SK-N-SH (cell line): ENCODE data around the gene TEX50. TPM values are rescaled to one million over a fixed set of nuclear protein-coding genes. Genes with fewer than 3 reads are reported as not detected.
A peak's percentile ranks its signal among the peaks of the same experiment; 100 is the strongest.
"Not testable (repeated sequence)": the region's sequence is repeated elsewhere in the genome, so short reads cannot be mapped to it uniquely, and the experiment has no call there.

ENCODE experiments used
- CTCF ChIA-PET: fragments of 300-600, 350-600 bp; formaldehyde crosslinking; extraction: SDS; loops from one replicate; lab custom pipeline; 2021; lab: Yijun Ruan, JAX
- POLR2A ChIA-PET: fragments of 350-600 bp; sonication (Branson Sonifier 250); formaldehyde crosslinking; extraction: SDS; loops from one replicate; lab custom pipeline; 2020; ENCODE audit warnings: antibody characterized with exemption, inconsistent platforms; lab: Yijun Ruan, JAX
- DNase-seq: peaks from one replicate; pipeline ENCODE4 v3.0.0; 2012
- H2AFZ ChIP-seq: fragments of 200-600 bp; sonication (generic); 2 replicates; pipeline ENCODE4 v1.8.1; 2016; ENCODE audit warnings: antibody characterized with exemption, mild to moderate bottlenecking, low read depth
- H3F3A ChIP-seq: fragments of 200-600 bp; sonication (generic); replicated peaks from 2 replicates; pipeline ENCODE3; 2016; ENCODE audit warnings: antibody characterized with exemption, mild to moderate bottlenecking; ENCODE audit not compliant: insufficient read depth
- H3K27ac ChIP-seq, 2 experiments: fragments of 200-500 bp in 1 of 2; fragments of 200-600 bp in 1 of 2; sonication (Bioruptor generic) in 1 of 2; sonication (generic), shearing (Covaris generic) in 1 of 2; 2 replicates each; pipeline versions ENCODE4 v1.5.1 to v1.6.1; 2014 to 2016; ENCODE audit warnings: low read depth in 2 of 2, inconsistent platforms in 1 of 2, low read length in 1 of 2, mild to moderate bottlenecking in 1 of 2, mixed read lengths in 1 of 2
- H3K27me3 ChIP-seq: fragments of 200-600 bp; sonication (generic), shearing (Covaris generic); 2 replicates; pipeline ENCODE4 v1.6.1; 2016; ENCODE audit warnings: mixed run types; ENCODE audit not compliant: insufficient read depth
- H3K36me3 ChIP-seq, 2 experiments: fragments of 200-500 bp in 1 of 2; fragments of 200-600 bp in 1 of 2; sonication (Bioruptor generic) in 1 of 2; sonication (generic) in 1 of 2; replicated peaks in 1 of 2; 2 replicates each; pipeline versions ENCODE3 to v1.5.1; 2014 to 2016; ENCODE audit warnings: low read length in 1 of 2, mild to moderate bottlenecking in 1 of 2; ENCODE audit not compliant: insufficient read depth in 2 of 2, control insufficient read depth in 1 of 2
- H3K4me1 ChIP-seq, 2 experiments: fragments of 200-500 bp in 1 of 2; fragments of 200-600 bp in 1 of 2; sonication (Bioruptor generic) in 1 of 2; sonication (generic), shearing (Covaris generic) in 1 of 2; 2 replicates each; pipeline versions ENCODE4 v1.5.1 to v1.6.1; 2014 to 2016; ENCODE audit warnings: low read depth in 1 of 2, low read length in 1 of 2, mixed run types in 1 of 2; ENCODE audit not compliant: insufficient read depth in 2 of 2, control insufficient read depth in 1 of 2
- H3K4me2 ChIP-seq: fragments of 200-600 bp; sonication (generic), shearing (Covaris generic); 2 replicates; pipeline ENCODE4 v1.6.1; 2017; ENCODE audit warnings: mixed run types
- H3K4me3 ChIP-seq, 2 experiments: fragments of 200-500 bp in 1 of 2; fragments of 200-600 bp in 1 of 2; sonication (Bioruptor generic) in 1 of 2; sonication (generic), shearing (Covaris generic) in 1 of 2; 2 replicates each; pipeline versions ENCODE4 v1.5.1 to v1.8.1; 2014 to 2016; ENCODE audit warnings: low read depth in 2 of 2, inconsistent platforms in 1 of 2, low read length in 1 of 2, mild to moderate bottlenecking in 1 of 2, mixed read lengths in 1 of 2, moderate library complexity in 1 of 2
- H3K79me2 ChIP-seq: fragments of 200-600 bp; sonication (generic); 2 replicates; pipeline ENCODE4 v1.8.1; 2017; ENCODE audit warnings: mild to moderate bottlenecking; ENCODE audit not compliant: insufficient read depth
- H3K9ac ChIP-seq: fragments of 200-600 bp; sonication (generic); 2 replicates; pipeline ENCODE4 v1.6.1; 2017; ENCODE audit warnings: mixed run types
- H3K9me2 ChIP-seq: fragments of 200-600 bp; sonication (generic); 2 replicates; pipeline ENCODE4 v1.6.1; 2017; ENCODE audit warnings: mixed run types
- H3K9me3 ChIP-seq: fragments of 200-600 bp; sonication (generic); 2 replicates; pipeline ENCODE4 v1.6.1; 2017; ENCODE audit warnings: mixed run types, mild to moderate bottlenecking, moderate library complexity
- H4K20me1 ChIP-seq: fragments of 200-600 bp; sonication (generic); 2 replicates; pipeline ENCODE4 v1.6.1; 2017; ENCODE audit warnings: mild to moderate bottlenecking, mixed run types; ENCODE audit not compliant: insufficient read depth
- EP300 ChIP-seq, 2 experiments: IDR thresholded peaks; 2 replicates each; pipeline versions ENCODE4 v1.4.0 to v1.6.1; 2012; ENCODE audit warnings: borderline replicate concordance in 1 of 2, low read depth in 1 of 2, low read length in 1 of 2
- FOSL2 ChIP-seq: IDR thresholded peaks from 2 replicates; pipeline ENCODE4 v1.4.0; 2012; ENCODE audit warnings: low read depth, mild to moderate bottlenecking, moderate library complexity, borderline replicate concordance
- JUND ChIP-seq: IDR thresholded peaks from 2 replicates; pipeline ENCODE4 v1.4.0; 2012
- MAX ChIP-seq: IDR thresholded peaks from 2 replicates; pipeline ENCODE4 v1.4.0; 2012; ENCODE audit warnings: low read depth
- NFIC ChIP-seq: IDR thresholded peaks from 2 replicates; pipeline ENCODE4 v1.4.0; 2012; ENCODE audit warnings: borderline replicate concordance
- PBX3 ChIP-seq: IDR thresholded peaks from 2 replicates; pipeline ENCODE4; 2012
- REST ChIP-seq: IDR thresholded peaks from 2 replicates; pipeline ENCODE4 v1.6.1; 2012; ENCODE audit warnings: mild to moderate bottlenecking, low read depth, low read length, moderate library complexity
- TCF12 ChIP-seq: IDR thresholded peaks from 2 replicates; pipeline ENCODE4 v1.4.0; 2012
- TEAD4 ChIP-seq: IDR thresholded peaks from 2 replicates; pipeline ENCODE4 v1.4.0; 2012; ENCODE audit warnings: mild to moderate bottlenecking, borderline replicate concordance; ENCODE audit not compliant: insufficient read depth
- WGBS: methylation state at CpG from one replicate; pipeline ENCODE4 v1.1.6; 2017; ENCODE audit warnings: low lambda C conversion rate; 5-methylcytosine and 5-hydroxymethylcytosine counted together
- polyA plus RNA-seq, 3 experiments: library from polyadenylated mRNA; depleted of rRNA; stranded (reverse); fragments of >200 nt; gene quantifications; 2 replicates each; pipeline ENCODE4 v1.2.3, GENCODE V29; 2012

TEX50 gene
- polyA plus RNA-seq, 1 of the 3 experiments (the other 2 are of a cell fraction) = not detected

- DNase-seq = no peak
- H3K27me3 ChIP-seq = no peaks in the 10 kb centered on the region
- H3K4me3 ChIP-seq = no peak overlapping the region
- peak overlapping the region in 1 of 2 experiments; percentile 58; a peak in 2 of 4 replicates for H3K27ac ChIP-seq
- no peaks in the 10 kb centered on the region for H3K36me3 ChIP-seq
- no peak overlapping the region for H3K4me2 ChIP-seq
- WGBS = 0% methylated on average over 1 of the region's 1 CpG
- no peaks in the 10 kb centered on the region for H3K4me1 ChIP-seq
- 0 out of 2 replicates have a peak overlapping the region, but pooled peaks have one; percentile 35 for H2AFZ ChIP-seq
- H3K9me2 ChIP-seq = no peaks in the 10 kb centered on the region
- H3K79me2 ChIP-seq = no peaks in the 10 kb centered on the region
- H3F3A ChIP-seq = peaks cover 14% of the 10 kb centered on the region
- no peaks in the 10 kb centered on the region for H4K20me1 ChIP-seq
- CTCF ChIA-PET = no interaction called here
- POLR2A ChIA-PET = no interaction called here
- H3K9ac ChIP-seq = no peak overlapping the region
- H3K9me3 ChIP-seq = no peaks in the 10 kb centered on the region
- TF ChIP-seq TEAD4 (peak; percentile 40; the same call in 1 of the 2 replicates), MAX (no peak), FOSL2 (peak; percentile 84; the same call in 1 of the 2 replicates), PBX3 (peak; percentile 59), REST (no peak), TCF12 (peak; percentile 73), EP300 (IDR thresholded peaks at IDR 0.05; ENCODE audit: borderline replicate concordance in 1 of 2, low read depth in 1 of 2, low read length in 1 of 2) (peak in 1 of 2 experiments; percentile 75; a peak in 1 of 4 replicates), NFIC (peak; percentile 89), JUND (peak; percentile 90)
These were observed 44.6 kb upstream of the TEX50 start for GRCh38 chr1:173590557-173590956.

GRCh38 chr1:173591138-173591537 lies 44.0 kb upstream of the TEX50 start:
- H4K20me1 ChIP-seq, H3K36me3 ChIP-seq, H3K9ac ChIP-seq, H3K4me1 ChIP-seq, H3K27me3 ChIP-seq, H3K4me3 ChIP-seq, DNase-seq, H3K4me2 ChIP-seq, H3K9me2 ChIP-seq, POLR2A ChIA-PET, CTCF ChIA-PET, H3K9me3 ChIP-seq, H3K79me2 ChIP-seq: not testable (repeated sequence)
- Histone ChIP-seq H2AFZ (0 out of 2 replicates have a peak overlapping the region, but pooled peaks have one; percentile 35), H3F3A (peaks cover 14% of the 10 kb centered on the region), H3K27ac (peak overlapping the region in 1 of 2 experiments; percentile 58; a peak in 2 of 4 replicates)
- 82% methylated on average over 5 of the region's 5 CpGs for WGBS
